Camera-type eye (tissue), 1 donor: ENCODE results near the gene GSC2. TPM values are rescaled to one million over a fixed set of nuclear protein-coding genes. Genes with fewer than 3 reads are reported as not detected.

Experiments
- total RNA-seq: library from RNA; depleted of rRNA; stranded (reverse); fragments of >200 nt; gene quantifications from one replicate; pipeline ENCODE4 v1.2.3, GENCODE V29; 2014

Gene GSC2
- total RNA-seq: 1.9 TPM

GRCh38 chr22:19149991-19150390, at the start of gene GSC2:
Gene GSC2 (minus strand): TSS chr22:19150292. CDS start chr22:19150283, 9 bp downstream.

GRCh38 chr22:19178657-19179496, 28.8 kb upstream of the GSC2 start, which contains the start of gene SLC25A1:
Gene SLC25A1 (minus strand): TSS chr22:19178736. CDS start chr22:19178673, 63 bp downstream.

GRCh38 chr22:19130959-19131684, 19.0 kb downstream of the GSC2 start, which contains the start of gene TSSK2:
Gene TSSK2 (plus strand): TSS chr22:19131308. CDS start chr22:19131400, 92 bp downstream.

GRCh38 chr22:19122143-19122751, 27.8 kb downstream of the GSC2 start, which contains the start of gene DGCR2:
Gene DGCR2 (minus strand): TSS chr22:19122412. CDS start chr22:19122206, 206 bp downstream.

Other genes starting within 250 kb of the GSC2 start
- 7.1 TPM for gene DGCR6, start 244.0 kb downstream of the GSC2 start, total RNA-seq
- 14.6 TPM for gene PRODH, start 214.0 kb downstream of the GSC2 start, total RNA-seq
- gene DGCR2, start 27.9 kb downstream of the GSC2 start, total RNA-seq: 105 TPM
- not detected for gene TSSK2, start 19.0 kb downstream of the GSC2 start, total RNA-seq
- 17.9 TPM for gene ESS2, start 5.6 kb downstream of the GSC2 start, total RNA-seq
- 38.8 TPM for gene SLC25A1, start 28.4 kb upstream of the GSC2 start, total RNA-seq
- gene CLTCL1, start 141.4 kb upstream of the GSC2 start, total RNA-seq: 21.1 TPM